HG02571 (cell line): ENCODE measurements around the gene TAAR8.
"Not testable (repeated sequence)": the region's sequence is repeated elsewhere in the genome, so short reads cannot be mapped to it uniquely, and the experiment has no call there.

Experiments
- ATAC-seq: cut with Tn5 transposase; IDR thresholded peaks from one replicate; pipeline ENCODE4 v1.9.1; 2021; ENCODE audit warnings: mild to moderate bottlenecking, moderate library complexity; ENCODE audit not compliant: unreplicated experiment

The TAAR8 gene

GRCh38 chr6:132537977-132538376 lies 14.5 kb upstream of the TAAR8 start, which contains the start of gene TAAR9:
TSS of gene TAAR9 (plus strand) at chr6:132538277. CDS start at chr6:132538290, 13 bp downstream.
- ATAC-seq, result no peak

GRCh38 chr6:132544826-132545225 lies 7.6 kb upstream of the TAAR8 start:
- no peak for ATAC-seq

GRCh38 chr6:132548746-132549463 lies 3.6 kb upstream of the TAAR8 start:
- no peak for ATAC-seq

GRCh38 chr6:132551214-132551613 lies 1.3 kb upstream of the TAAR8 start:
- no peak for ATAC-seq

- ATAC-seq, result not testable (repeated sequence)
Measured at GRCh38 chr6:132560087-132560486, 7.6 kb downstream of the TAAR8 start.

- ATAC-seq, result no peak
Measured at GRCh38 chr6:132566404-132566803, 13.9 kb downstream of the TAAR8 start.

GRCh38 chr6:132567566-132567965 lies 15.1 kb downstream of the TAAR8 start:
- no peak for ATAC-seq

GRCh38 chr6:132568611-132569010 lies 16.1 kb downstream of the TAAR8 start:
- ATAC-seq, result no peak

- no peak for ATAC-seq
Measured at GRCh38 chr6:132569170-132569569, 16.7 kb downstream of the TAAR8 start.

GRCh38 chr6:132570221-132570777 lies 17.8 kb downstream of the TAAR8 start, which contains the start of gene TAAR6:
TSS of gene TAAR6 (plus strand) at chr6:132570322. CDS start at chr6:132570322, 0 bp downstream.
- no peak for ATAC-seq

GRCh38 chr6:132571774-132572173 lies 19.3 kb downstream of the TAAR8 start:
- no peak for ATAC-seq

GRCh38 chr6:132584698-132585097 lies 32.2 kb downstream of the TAAR8 start:
- ATAC-seq, result no peak

- no peak for ATAC-seq
Measured at GRCh38 chr6:132587424-132587823, 35.0 kb downstream of the TAAR8 start.

- ATAC-seq, result no peak
Measured at GRCh38 chr6:132589454-132589853, 37.0 kb downstream of the TAAR8 start, which contains the start of gene TAAR5. TSS of gene TAAR5 (minus strand) at chr6:132589741. CDS start at chr6:132589686, 55 bp downstream.

GRCh38 chr6:132590362-132590761 lies 37.9 kb downstream of the TAAR8 start:
- no peak for ATAC-seq

GRCh38 chr6:132592855-132593254 lies 40.4 kb downstream of the TAAR8 start:
- no peak for ATAC-seq

GRCh38 chr6:132596201-132596600 lies 43.7 kb downstream of the TAAR8 start:
- ATAC-seq, result no peak

GRCh38 chr6:132598473-132598872 lies 46.0 kb downstream of the TAAR8 start:
- no peak for ATAC-seq

GRCh38 chr6:132600900-132601299 lies 48.4 kb downstream of the TAAR8 start:
- not testable (repeated sequence) for ATAC-seq
